Adrenal gland (tissue), 5 donors: ENCODE measurements around the gene SLC22A5.

Experiments
- POLR2A ChIP-seq, 2 donors: fragments of 450-650 bp; IDR thresholded peaks; one replicate each; pipeline ENCODE4 v1.6.1; 2017; ENCODE audit warnings: antibody characterized with exemption in 2 of 2, mild to moderate bottlenecking in 2 of 2, moderate library complexity in 1 of 2
- TF ChIP-seq, protein P1 (sequence below), 6 experiments: fragments of 450-650 bp in 4 of 6; fragments of 200-600 bp in 2 of 6; sonication (generic) in 1 of 6; IDR thresholded peaks; 1 replicate in 5 of 6; 2 replicates in 1 of 6; pipeline versions ENCODE4 v1.5.1 to v1.8.0; 2016 to 2021; ENCODE audit warnings: antibody characterized with exemption in 6 of 6, mild to moderate bottlenecking in 2 of 6, moderate library complexity in 1 of 6
- donor health status: DM: no; HTN: no; CAD: no.

- TF ChIP-seq, protein P1, sequence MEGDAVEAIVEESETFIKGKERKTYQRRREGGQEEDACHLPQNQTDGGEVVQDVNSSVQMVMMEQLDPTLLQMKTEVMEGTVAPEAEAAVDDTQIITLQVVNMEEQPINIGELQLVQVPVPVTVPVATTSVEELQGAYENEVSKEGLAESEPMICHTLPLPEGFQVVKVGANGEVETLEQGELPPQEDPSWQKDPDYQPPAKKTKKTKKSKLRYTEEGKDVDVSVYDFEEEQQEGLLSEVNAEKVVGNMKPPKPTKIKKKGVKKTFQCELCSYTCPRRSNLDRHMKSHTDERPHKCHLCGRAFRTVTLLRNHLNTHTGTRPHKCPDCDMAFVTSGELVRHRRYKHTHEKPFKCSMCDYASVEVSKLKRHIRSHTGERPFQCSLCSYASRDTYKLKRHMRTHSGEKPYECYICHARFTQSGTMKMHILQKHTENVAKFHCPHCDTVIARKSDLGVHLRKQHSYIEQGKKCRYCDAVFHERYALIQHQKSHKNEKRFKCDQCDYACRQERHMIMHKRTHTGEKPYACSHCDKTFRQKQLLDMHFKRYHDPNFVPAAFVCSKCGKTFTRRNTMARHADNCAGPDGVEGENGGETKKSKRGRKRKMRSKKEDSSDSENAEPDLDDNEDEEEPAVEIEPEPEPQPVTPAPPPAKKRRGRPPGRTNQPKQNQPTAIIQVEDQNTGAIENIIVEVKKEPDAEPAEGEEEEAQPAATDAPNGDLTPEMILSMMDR (IDR thresholded peaks at IDR 0.05): no peak
- TF ChIP-seq POLR2A (IDR thresholded peaks at IDR 0.05): no peak
These were observed 49.5 kb upstream of the SLC22A5 start for GRCh38 chr5:132319975-132320374.
